Measurements from ENCODE around the gene CARMIL1. TPM values are rescaled to one million over a fixed set of nuclear protein-coding genes. Genes with fewer than 3 reads are reported as not detected.

Gene CARMIL1
- total RNA-seq, 1 experiment from 2014 or later: 9.8 TPM

DNA sequence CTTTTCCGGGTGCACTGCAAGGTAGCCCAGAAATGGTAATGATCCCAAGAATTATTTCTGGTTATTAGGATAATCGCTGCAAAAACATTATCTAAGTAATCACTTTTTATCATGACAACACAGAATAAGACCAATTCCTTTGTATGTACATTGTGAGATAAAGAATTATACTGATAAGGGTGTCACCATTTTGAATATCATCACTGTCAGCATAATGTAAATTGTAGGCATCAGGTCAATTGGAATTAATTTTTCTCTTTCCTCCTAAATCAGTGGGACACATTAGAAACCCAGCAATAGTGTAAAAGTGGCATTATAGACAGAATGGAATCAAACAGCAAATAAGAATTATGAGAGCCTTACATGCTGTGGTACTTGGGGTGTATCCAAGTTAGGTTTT, 189.7 kb downstream of the CARMIL1 start:
- no peak for DNase-seq (ENCODE audit: low read depth)

DNA sequence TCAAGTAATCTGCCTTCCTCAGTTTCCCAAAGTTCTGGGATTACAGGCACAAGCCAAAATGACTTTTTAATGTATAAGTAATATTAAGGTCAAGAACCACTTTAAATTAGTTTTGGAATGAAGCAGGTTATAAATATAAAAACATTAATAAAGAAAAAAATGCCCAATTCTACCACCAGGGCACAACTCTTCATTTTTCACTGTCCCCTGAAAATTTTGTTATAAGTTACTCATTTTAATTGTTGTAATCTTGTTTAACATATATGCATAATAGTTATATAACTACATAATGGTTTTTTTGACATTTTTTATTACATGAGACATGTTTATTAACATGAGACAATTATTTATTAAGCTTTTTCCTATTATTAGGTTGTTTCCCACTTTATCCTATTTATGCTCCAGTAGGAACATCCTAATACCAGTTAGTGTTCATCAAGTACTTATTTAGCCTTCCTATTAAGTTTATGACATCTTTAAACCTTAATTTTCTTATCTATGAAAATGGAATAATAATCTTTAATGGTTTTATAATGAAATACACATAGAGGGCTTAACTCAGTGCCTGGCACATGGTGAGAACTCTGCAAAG, 190.7 kb downstream of the CARMIL1 start:
- no peak for DNase-seq (ENCODE audit: low read depth)

DNA sequence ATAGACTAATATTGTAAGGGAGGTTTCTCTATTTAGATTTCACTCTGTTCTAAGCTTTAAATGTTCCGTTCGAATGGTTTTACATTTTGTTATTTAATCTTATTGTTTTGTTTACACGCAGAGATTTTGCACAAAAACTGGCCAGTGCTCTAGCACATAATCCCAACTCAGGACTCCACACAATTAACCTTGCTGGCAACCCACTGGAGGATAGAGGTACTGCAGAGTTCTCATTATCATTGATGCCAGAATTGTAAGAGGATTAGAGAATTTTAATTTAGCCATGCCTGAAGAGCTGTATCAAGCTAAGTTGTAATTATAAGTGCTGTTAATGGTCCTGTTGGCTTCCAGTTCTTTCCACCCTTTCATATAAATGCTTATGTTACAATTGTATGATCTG, 193.1 kb downstream of the CARMIL1 start:
- no peak for DNase-seq (ENCODE audit: low read depth)

GRCh38 chr6:25472906-25473305, 193.7 kb downstream of the CARMIL1 start:
- no peak for DNase-seq (ENCODE audit: low read depth)

GRCh38 chr6:25473447-25473846, 194.3 kb downstream of the CARMIL1 start:
- DNase-seq (ENCODE audit: low read depth): no peak

GRCh38 chr6:25476126-25476525, 197.0 kb downstream of the CARMIL1 start:
- DNase-seq (ENCODE audit: low read depth): peak; percentile 89

GRCh38 chr6:25477006-25477590, 197.9 kb downstream of the CARMIL1 start:
- peak; percentile 86 for DNase-seq (ENCODE audit: low read depth)

DNA sequence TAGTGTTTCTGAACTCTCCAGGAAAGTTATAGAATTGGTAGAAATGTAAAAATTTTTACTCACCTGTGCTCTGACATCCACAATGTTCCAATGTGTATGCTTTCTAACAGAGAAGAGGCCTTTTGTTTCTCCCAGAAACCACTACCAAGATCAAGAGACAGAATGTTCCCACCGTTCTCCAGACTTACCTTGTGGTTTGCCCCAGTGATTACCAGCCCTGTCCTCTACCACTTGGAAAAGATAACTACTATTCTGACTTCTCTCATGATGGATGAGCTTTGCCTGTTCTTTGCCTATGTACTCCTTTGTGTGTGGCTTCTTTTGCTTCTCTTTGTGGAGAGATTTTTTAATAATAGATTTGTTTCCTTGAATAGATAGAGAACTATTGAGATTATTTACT, 199.8 kb downstream of the CARMIL1 start:
- no peak for DNase-seq (ENCODE audit: low read depth)

- no peak for DNase-seq (ENCODE audit: low read depth)
Measured at GRCh38 chr6:25481267-25481666, 202.1 kb downstream of the CARMIL1 start.

DNA sequence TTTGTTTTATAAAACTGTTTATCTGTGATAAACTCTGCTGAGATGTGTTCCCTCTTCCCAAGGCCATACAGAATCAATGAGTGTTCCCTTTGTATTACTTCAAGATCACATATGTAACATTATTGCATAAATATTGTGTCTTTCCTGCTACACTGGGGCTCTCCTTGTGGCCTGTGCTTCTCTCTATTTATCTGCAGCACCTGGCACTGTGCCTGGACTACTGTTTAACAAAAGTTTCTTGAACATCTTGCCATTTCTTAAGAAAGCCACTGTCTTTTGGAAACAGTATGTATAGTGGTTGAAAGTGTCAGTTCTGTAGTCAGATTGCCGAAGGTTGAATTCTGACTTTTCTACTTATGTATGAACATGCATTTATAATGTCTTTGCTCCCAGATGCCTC, 203.8 kb downstream of the CARMIL1 start:
- no peak for DNase-seq (ENCODE audit: low read depth)

- no peak for DNase-seq (ENCODE audit: low read depth)
Measured at GRCh38 chr6:25483943-25484342, 204.8 kb downstream of the CARMIL1 start.

- no peak for DNase-seq (ENCODE audit: low read depth)
Measured at GRCh38 chr6:25484900-25485299, 205.7 kb downstream of the CARMIL1 start.

- DNase-seq (ENCODE audit: low read depth): no peak
Measured at GRCh38 chr6:25485821-25486534, 206.8 kb downstream of the CARMIL1 start.

DNA sequence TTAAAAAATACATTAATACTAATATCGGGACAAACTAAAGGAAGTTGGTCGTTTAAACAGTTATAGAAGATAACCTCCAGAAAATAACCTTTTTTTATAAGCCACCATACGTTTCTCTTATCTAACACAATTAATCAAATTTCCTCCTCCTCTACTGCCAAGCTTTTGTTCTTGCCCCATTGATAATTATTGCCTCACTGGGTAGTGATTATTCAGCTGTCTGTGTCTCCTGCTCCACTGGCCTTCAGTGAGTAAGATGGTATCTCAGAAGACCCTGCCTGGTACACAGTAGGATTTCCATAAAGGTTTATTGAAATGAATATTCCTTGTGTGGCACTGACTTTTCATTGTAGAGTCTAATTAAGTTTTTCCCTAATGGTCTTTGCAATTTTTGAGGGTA, 207.4 kb downstream of the CARMIL1 start:
- no peak for DNase-seq (ENCODE audit: low read depth)

GRCh38 chr6:25487012-25487411, 207.8 kb downstream of the CARMIL1 start:
- no peak for DNase-seq (ENCODE audit: low read depth)

DNA sequence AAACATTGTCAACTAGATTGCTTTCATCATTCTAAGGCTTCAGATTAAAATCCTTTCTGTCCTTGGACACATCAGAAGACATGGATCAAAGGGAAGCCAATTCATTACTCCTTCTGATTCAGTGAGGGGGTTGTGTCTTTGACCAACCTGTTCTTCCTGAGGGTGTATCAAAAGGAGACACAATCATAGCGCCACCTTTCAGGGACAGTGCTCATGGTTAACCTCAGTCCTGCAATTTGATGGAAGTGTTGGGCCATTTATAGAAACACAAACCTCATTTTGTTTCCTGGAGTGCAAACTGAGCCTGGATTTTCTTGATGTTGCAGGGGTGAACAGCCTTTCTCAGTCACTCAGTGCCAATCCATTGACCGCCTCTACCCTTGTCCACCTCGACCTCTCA, 209.0 kb downstream of the CARMIL1 start:
- DNase-seq (ENCODE audit: low read depth): no peak

DNA sequence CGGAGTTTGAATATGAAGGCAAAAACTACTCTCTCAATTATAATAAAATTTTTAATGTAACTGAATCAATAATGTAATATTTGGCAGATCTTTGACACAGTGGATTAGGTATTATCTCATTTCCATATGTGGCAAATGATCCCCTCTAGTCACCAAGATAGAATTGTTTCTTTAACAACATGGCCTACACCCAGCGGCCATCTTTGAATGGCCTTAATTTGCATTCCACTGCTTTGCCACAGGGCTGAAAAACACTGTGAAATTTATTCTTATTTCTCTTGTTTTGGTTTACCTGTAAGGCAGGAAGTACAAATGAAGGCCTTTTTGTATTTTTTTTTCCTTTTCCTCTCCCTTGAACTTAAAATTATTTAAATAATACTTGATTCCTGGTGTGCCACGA, 210.2 kb downstream of the CARMIL1 start:
- DNase-seq (ENCODE audit: low read depth): no peak

DNA sequence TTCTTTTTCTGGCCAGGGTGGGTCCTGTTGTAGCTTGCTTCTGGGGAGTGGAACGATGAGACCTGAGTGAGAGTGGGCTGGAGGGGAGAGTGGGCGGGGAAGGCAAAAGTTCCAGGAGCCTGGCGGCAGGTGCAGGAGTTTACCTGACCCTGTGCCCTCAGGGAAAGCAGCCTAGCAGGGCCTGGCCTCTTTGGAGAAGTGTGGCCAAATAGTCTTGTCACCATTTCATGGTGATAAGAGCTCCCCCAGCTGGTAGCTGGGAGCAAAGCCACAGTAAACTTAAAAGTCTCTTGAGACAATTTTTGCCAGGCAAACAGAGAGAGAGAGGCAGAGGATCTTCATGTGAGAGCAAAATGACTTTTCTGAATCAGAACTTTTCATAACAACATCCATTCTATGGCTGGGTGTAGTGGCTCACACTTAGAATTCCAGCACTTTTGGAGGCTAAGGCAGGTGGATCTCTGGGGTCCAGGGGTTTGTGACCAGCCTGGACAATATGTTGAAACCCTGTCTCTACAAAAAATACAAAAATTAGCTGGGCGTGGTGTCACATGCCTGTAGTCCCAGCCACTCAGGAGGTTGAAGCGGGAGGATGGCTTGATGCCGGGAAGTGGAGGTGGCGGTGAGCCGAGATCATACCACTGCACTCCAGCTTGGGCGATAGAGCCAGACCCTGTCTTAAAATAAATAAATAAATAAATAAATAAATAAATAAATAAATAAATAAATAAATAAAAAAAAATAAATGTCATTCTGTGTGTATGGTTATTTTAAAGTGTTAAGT, 211.0 kb downstream of the CARMIL1 start:
- DNase-seq (ENCODE audit: low read depth): peak; percentile 61

- no peak for DNase-seq (ENCODE audit: low read depth)
Measured at GRCh38 chr6:25492951-25493350, 213.8 kb downstream of the CARMIL1 start.

DNA sequence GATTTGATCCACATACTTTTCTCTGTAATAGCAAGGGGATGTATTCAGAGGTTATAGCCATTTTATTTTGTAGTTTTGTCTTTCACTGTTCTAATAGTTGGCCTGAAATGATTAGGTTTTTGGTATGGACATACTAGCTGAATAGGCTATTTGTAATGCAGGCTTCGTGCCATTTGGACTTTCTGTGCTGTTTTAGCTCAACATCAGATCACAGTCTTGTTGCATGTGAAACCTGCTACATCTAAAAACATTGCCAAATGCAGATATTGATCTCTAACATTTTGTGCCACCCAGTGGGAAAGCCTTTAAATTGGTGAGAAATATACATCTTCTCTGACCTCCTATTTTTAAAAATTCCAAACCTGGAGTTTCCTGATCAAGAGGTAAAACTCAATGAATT, 215.3 kb downstream of the CARMIL1 start:
- no peak for DNase-seq (ENCODE audit: low read depth)

DNA sequence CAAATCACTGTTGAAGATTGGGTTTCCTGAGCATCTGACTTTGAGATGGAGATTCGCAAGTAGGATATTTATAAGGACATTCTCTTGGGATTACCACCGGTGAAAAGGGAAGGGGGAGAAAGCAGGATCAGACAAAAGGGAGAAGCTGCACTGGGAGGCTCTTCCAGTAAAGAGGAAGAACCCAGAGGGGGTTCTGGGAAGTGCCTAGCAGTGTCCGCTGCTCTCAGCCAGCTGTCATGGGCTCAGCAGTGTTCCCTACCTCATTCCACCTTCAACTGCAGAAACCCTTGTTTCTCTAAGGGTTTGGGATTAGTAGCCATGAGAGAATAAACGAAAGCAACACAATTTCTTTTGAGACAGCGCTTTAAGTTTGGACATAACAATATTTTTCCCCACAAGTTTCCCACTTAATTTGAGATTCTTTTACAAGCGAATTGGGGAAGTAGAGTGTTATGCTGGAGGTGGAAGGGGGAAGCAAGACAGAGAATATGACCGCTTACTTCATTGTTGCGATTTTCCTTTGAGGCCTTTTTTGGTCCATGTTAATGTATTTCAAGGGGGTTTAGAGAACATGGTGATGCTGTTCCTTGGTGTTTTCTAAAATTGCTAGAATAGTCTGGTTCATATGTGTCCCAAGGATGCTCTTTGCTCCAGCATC, 218.3 kb downstream of the CARMIL1 start:
- DNase-seq (ENCODE audit: low read depth): no peak

DNA sequence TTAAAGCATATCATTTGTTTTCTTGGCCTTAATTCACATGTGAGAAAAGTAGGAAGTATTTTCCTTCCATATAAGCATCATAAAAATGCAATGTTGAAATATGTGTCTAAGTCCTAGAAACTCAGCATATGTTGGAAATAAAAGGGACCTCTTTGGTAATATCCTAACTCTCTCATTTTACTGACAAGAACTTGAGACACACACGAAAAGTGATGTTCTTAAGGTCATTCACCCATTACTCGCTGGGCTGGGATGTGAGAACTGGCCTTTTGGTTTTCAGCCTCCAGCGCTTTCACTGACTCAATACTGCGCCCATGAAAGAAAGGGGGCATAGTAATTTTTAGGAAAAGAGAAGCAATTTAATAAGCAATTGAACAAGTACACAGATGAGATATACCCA, 219.3 kb downstream of the CARMIL1 start:
- DNase-seq (ENCODE audit: low read depth): no peak

Data from HT1080 (cell line).